H1 (cell line): ENCODE data around the gene MEF2B. TPM values are rescaled to one million over a fixed set of nuclear protein-coding genes. Genes with fewer than 3 reads are reported as not detected.

Experiments used
- CTCF ChIA-PET: fragments of 300-600 bp; sonication (Branson Sonifier 250); formaldehyde crosslinking; loops from one replicate; lab custom pipeline; 2021; ENCODE audit not compliant: partially characterized antibody; lab: Charles Lee
- POLR2A ChIA-PET: fragments of 300-600 bp; sonication (Branson Sonifier 250); formaldehyde crosslinking; loops from one replicate; lab custom pipeline; 2021; ENCODE audit warnings: inconsistent platforms; ENCODE audit not compliant: partially characterized antibody; lab: Charles Lee
- DNase-seq, 2 experiments: peaks; one replicate each; pipeline versions ENCODE4 v3.0.0 to v3.0.0-alpha.2; 2010 to 2022; ENCODE audit warnings: low spot score in 2 of 2, low read depth in 1 of 2, mixed read lengths in 1 of 2
- FAIRE-seq: peaks from 2 replicates; lab custom pipeline; 2011; peaks lifted over from hg19 to GRCh38; lab: Jason Lieb, UNC
- H2AFZ ChIP-seq: 2 replicates; pipeline ENCODE4 v1.8.1; 2012; ENCODE audit warnings: low read length, inconsistent platforms
- H2AK5ac ChIP-seq: 2 replicates; pipeline ENCODE4 v1.6.1; 2013; ENCODE audit warnings: low read depth, low read length
- H2BK120ac ChIP-seq: replicated peaks from 2 replicates; pipeline ENCODE3; 2013; ENCODE audit warnings: low read depth, low read length, inconsistent platforms
- H2BK12ac ChIP-seq: 2 replicates; pipeline ENCODE4 v1.6.1; 2013; ENCODE audit warnings: low read depth, low read length
- H2BK15ac ChIP-seq: 2 replicates; pipeline ENCODE4 v1.6.1; 2013; ENCODE audit warnings: low read length
- H2BK20ac ChIP-seq: 2 replicates; pipeline ENCODE4 v1.6.1; 2013; ENCODE audit warnings: low read length
- H2BK5ac ChIP-seq: 2 replicates; pipeline ENCODE4 v1.6.1; 2013; ENCODE audit warnings: low read depth, low read length
- H3K14ac ChIP-seq: 2 replicates; pipeline ENCODE4 v1.6.1; 2013; ENCODE audit warnings: inconsistent platforms; ENCODE audit not compliant: insufficient read length
- H3K18ac ChIP-seq: 2 replicates; pipeline ENCODE4 v1.6.1; 2013; ENCODE audit warnings: low read length; ENCODE audit errors: extremely low read depth
- H3K23ac ChIP-seq: 2 replicates; pipeline ENCODE4 v1.6.1; 2013; ENCODE audit warnings: inconsistent platforms; ENCODE audit not compliant: insufficient read length
- H3K23me2 ChIP-seq: 2 replicates; pipeline ENCODE4 v1.6.1; 2013; ENCODE audit warnings: low read depth, low read length
- H3K27ac ChIP-seq: 2 replicates; pipeline ENCODE4 v1.6.1; 2011; ENCODE audit warnings: low read depth, low read length, inconsistent platforms
- H3K27me3 ChIP-seq, 4 experiments: replicated peaks in 1 of 4; 1 replicate in 1 of 4; 2 replicates in 3 of 4; pipeline versions ENCODE4 v1.6.1 to v1.8.1; 2011 to 2013; ENCODE audit warnings: low read length in 3 of 4, mild to moderate bottlenecking in 3 of 4, inconsistent platforms in 2 of 4, mixed read lengths in 2 of 4, moderate library complexity in 1 of 4; ENCODE audit not compliant: control insufficient read depth in 3 of 4, insufficient read depth in 3 of 4; ENCODE audit errors: extremely low read depth in 1 of 4
- H3K36me3 ChIP-seq, 4 experiments: 2 replicates each; pipeline versions ENCODE4 v1.6.1 to v1.8.1; 2011 to 2013; ENCODE audit warnings: mild to moderate bottlenecking in 4 of 4, low read length in 3 of 4, moderate library complexity in 2 of 4, control low read depth in 1 of 4, inconsistent platforms in 1 of 4; ENCODE audit not compliant: insufficient read depth in 4 of 4, control insufficient read depth in 2 of 4
- H3K4ac ChIP-seq: replicated peaks from 2 replicates; pipeline ENCODE3; 2013; ENCODE audit warnings: low read length, low read depth, mixed read lengths, inconsistent platforms; ENCODE audit not compliant: insufficient read length
- H3K4me1 ChIP-seq, 4 experiments: replicated peaks in 1 of 4; 1 replicate in 1 of 4; 2 replicates in 3 of 4; pipeline versions ENCODE4 v1.6.1 to v1.8.1; 2011 to 2013; ENCODE audit warnings: low read length in 3 of 4, inconsistent platforms in 2 of 4, mixed read lengths in 1 of 4; ENCODE audit not compliant: insufficient read depth in 4 of 4, control insufficient read depth in 3 of 4
- H3K4me2 ChIP-seq, 2 experiments: 2 replicates each; pipeline versions ENCODE4 v1.6.1 to v1.8.1; 2011 to 2013; ENCODE audit warnings: low read depth in 2 of 2, low read length in 2 of 2, control low read depth in 1 of 2, inconsistent platforms in 1 of 2, mild to moderate bottlenecking in 1 of 2; ENCODE audit not compliant: insufficient read depth in 1 of 2
- H3K4me3 ChIP-seq, 4 experiments: fragments of 200-600, 300-600 bp in 1 of 4; sonication (generic), shearing (Covaris generic), sonication (Bioruptor Twin) in 1 of 4; 2 replicates each; pipeline versions ENCODE4 v1.5.1 to v1.8.1; 2011 to 2016; ENCODE audit warnings: low read length in 4 of 4, low read depth in 3 of 4, control low read depth in 2 of 4, inconsistent platforms in 2 of 4, mild to moderate bottlenecking in 2 of 4, mixed read lengths in 1 of 4, moderate library complexity in 1 of 4; ENCODE audit not compliant: insufficient read depth in 2 of 4; ENCODE audit errors: extremely low read depth in 1 of 4
- H3K56ac ChIP-seq: replicated peaks from 2 replicates; pipeline ENCODE3; 2013; ENCODE audit warnings: low read depth, mild to moderate bottlenecking, mixed read lengths, low read length, inconsistent platforms; ENCODE audit not compliant: insufficient read length
- H3K79me1 ChIP-seq: 2 replicates; pipeline ENCODE4 v1.6.1; 2013; ENCODE audit warnings: low read depth, low read length, control low read depth
- H3K79me2 ChIP-seq, 2 experiments: 2 replicates each; pipeline versions ENCODE4 v1.6.1 to v1.8.1; 2012 to 2013; ENCODE audit warnings: low read length in 2 of 2, mild to moderate bottlenecking in 2 of 2, inconsistent platforms in 1 of 2; ENCODE audit not compliant: insufficient read depth in 2 of 2, control insufficient read depth in 1 of 2
- H3K9ac ChIP-seq, 4 experiments: replicated peaks in 1 of 4; 1 replicate in 1 of 4; 2 replicates in 3 of 4; pipeline versions ENCODE4 v1.6.1 to v1.8.1; 2011 to 2013; ENCODE audit warnings: low read depth in 3 of 4, low read length in 3 of 4, control low read depth in 2 of 4, mild to moderate bottlenecking in 2 of 4, moderate library complexity in 2 of 4, inconsistent platforms in 1 of 4; ENCODE audit errors: extremely low read depth in 1 of 4
- H3K9me3 ChIP-seq, 2 experiments: 2 replicates each; pipeline versions ENCODE4 v1.6.1 to v1.8.1; 2012 to 2013; ENCODE audit warnings: mild to moderate bottlenecking in 2 of 2, moderate library complexity in 2 of 2, control low read depth in 1 of 2, inconsistent platforms in 1 of 2, low read depth in 1 of 2, low read length in 1 of 2, mixed read lengths in 1 of 2; ENCODE audit not compliant: insufficient read depth in 2 of 2
- H4K20me1 ChIP-seq, 2 experiments: replicated peaks in 1 of 2; 2 replicates each; pipeline versions ENCODE3 to v1.8.1; 2011 to 2013; ENCODE audit warnings: inconsistent platforms in 2 of 2, low read length in 2 of 2, mild to moderate bottlenecking in 1 of 2; ENCODE audit not compliant: insufficient read depth in 2 of 2, control insufficient read depth in 1 of 2
- H4K5ac ChIP-seq: 2 replicates; pipeline ENCODE4 v1.6.1; 2013; ENCODE audit warnings: low read length, low read depth, mixed read lengths, inconsistent platforms; ENCODE audit not compliant: insufficient read length
- H4K8ac ChIP-seq: 2 replicates; pipeline ENCODE4 v1.8.0; 2013; ENCODE audit warnings: mild to moderate bottlenecking, moderate library complexity, low read length, inconsistent platforms; ENCODE audit not compliant: insufficient read depth; ENCODE audit errors: extremely low read depth
- H4K91ac ChIP-seq: replicated peaks from 2 replicates; pipeline ENCODE3; 2013; ENCODE audit warnings: low read length, mixed read lengths, inconsistent platforms; ENCODE audit not compliant: insufficient read length
- CTCF ChIP-seq, 3 experiments: IDR thresholded peaks; 1 replicate in 2 of 3; 2 replicates in 1 of 3; pipeline versions ENCODE4 v1.5.1 to v1.6.1; 2011; ENCODE audit warnings: low read length in 3 of 3, mild to moderate bottlenecking in 3 of 3, inconsistent platforms in 2 of 3, low read depth in 1 of 3, moderate library complexity in 1 of 3; ENCODE audit not compliant: insufficient read depth in 1 of 3; ENCODE audit errors: control extremely low read depth in 1 of 3
- MAX ChIP-seq: IDR thresholded peaks from 2 replicates; pipeline ENCODE4 v1.6.1; 2012; ENCODE audit warnings: inconsistent platforms
- NRF1 ChIP-seq: IDR thresholded peaks from 2 replicates; pipeline ENCODE4 v1.6.1; 2011; ENCODE audit warnings: mild to moderate bottlenecking, low read depth, low read length, improper control_type of control experiment
- PHF8 ChIP-seq: fragments of 200-600 bp; sonication (generic); conservative IDR thresholded peaks from 2 replicates; pipeline ENCODE4 v1.7.1; 2012; ENCODE audit warnings: low read depth, mild to moderate bottlenecking, inconsistent platforms, low read length, moderate library complexity
- RAD21 ChIP-seq, 2 experiments: IDR thresholded peaks in 1 of 2; conservative IDR thresholded peaks in 1 of 2; 2 replicates each; pipeline ENCODE4 v1.6.1; 2011; ENCODE audit warnings: low read depth in 2 of 2, low read length in 2 of 2, improper control_type of control experiment in 1 of 2, inconsistent platforms in 1 of 2, mild to moderate bottlenecking in 1 of 2, moderate library complexity in 1 of 2
- TCF12 ChIP-seq: IDR thresholded peaks from 2 replicates; pipeline ENCODE4 v1.6.1; 2011; ENCODE audit warnings: low read depth, mild to moderate bottlenecking, low read length
- WGBS, 2 experiments: shearing (Covaris generic) in 1 of 2; methylation state at CpG; one replicate each; pipeline versions ENCODE4 v1.1.6 to v1.1.7; 2013 to 2015; ENCODE audit warnings: low lambda C conversion rate in 2 of 2, mixed read lengths in 2 of 2, inconsistent platforms in 1 of 2, low coverage in 1 of 2, missing lambda C conversion rate in 1 of 2; ENCODE audit not compliant: insufficient replicate concordance in 2 of 2, insufficient coverage in 1 of 2, insufficient read length in 1 of 2; ENCODE audit errors: extremely low coverage in 1 of 2, missing lambda C conversion rate in 1 of 2; 5-methylcytosine and 5-hydroxymethylcytosine counted together
- polyA plus RNA-seq, 7 experiments: library from polyadenylated mRNA; depleted of rRNA in 3 of 7; stranded (reverse) in 5 of 7; unstranded in 2 of 7; fragments of >200 nt in 5 of 7; fragments of 200-250 nt in 2 of 7; gene quantifications; 1 replicate in 5 of 7; 2 replicates in 1 of 7; 4 replicates in 1 of 7; pipeline versions ENCODE4 v1.2.1 to v1.2.3, GENCODE V29; 2011 to 2013; ENCODE audit warnings: missing spikeins in 2 of 7, mixed read lengths in 2 of 7
- total RNA-seq: library from RNA; stranded (reverse); fragmentation: NEBNext Ultra II Directional; extraction: Animal tissue kit (Norgen Biotek cat#: 25700); gene quantifications from 2 replicates; pipeline ENCODE4 v1.2.1, GENCODE V29; 2021

The MEF2B gene
- total and polyA plus RNA-seq, 2 of the 8 experiments (the other 6 are each of a cell fraction or from before 2014, with no cell fraction given) = 2.8 to 3.7 TPM

GRCh38 chr19:19110410-19111135 is 59.5 kb downstream of the MEF2B start:
- Histone ChIP-seq H3K36me3 (no peaks in the 10 kb centered on the region), H3K9me3 (no peaks in the 10 kb centered on the region), H4K8ac (0 out of 2 replicates have a peak overlapping the region, but pooled peaks have one; percentile 74), H2BK15ac (no peak overlapping the region), H2AK5ac (no peak overlapping the region), H4K5ac (no peak overlapping the region), H2BK5ac (no peak overlapping the region), H3K4ac (no peak overlapping the region), H3K18ac (peak overlapping the region; percentile 19; the same call in 1 of the 2 replicates), H2BK12ac (0 out of 2 replicates have a peak overlapping the region, but pooled peaks have one; percentile 50), H3K27me3 (0 out of 7 replicates have a peak, but pooled peaks cover 0 to 2% (median 0%) of the 10 kb centered on the region in 4 experiments), H3K4me2 (peak overlapping the region; percentile 19 to 41), H3K14ac (no peak overlapping the region), H2AFZ (no peak overlapping the region), H4K20me1 (peaks cover 0 to 4% of the 10 kb centered on the region in 2 experiments), H3K27ac (no peak overlapping the region), H3K23ac (no peak overlapping the region), H3K56ac (no peak overlapping the region), H3K4me3 (0 out of 8 replicates have a peak overlapping the region, but pooled peaks of 1 of the 4 experiments have one; percentile 0), H3K4me1 (peaks cover 3 to 7% (median 4%) of the 10 kb centered on the region in 4 experiments), H4K91ac (no peak overlapping the region), H3K9ac (no peak overlapping the region), H2BK120ac (no peak overlapping the region), H3K79me1 (0 out of 2 replicates have a peak, but pooled peaks cover 2% of the 10 kb centered on the region), H3K79me2 (no peaks in the 10 kb centered on the region), H2BK20ac (no peak overlapping the region), H3K23me2 (peaks cover 6% of the 10 kb centered on the region; the same call in 1 of the 2 replicates)
- CTCF ChIA-PET = interaction anchor here (0.7 to 3.8 kb wide), 18 partner anchors 11 to 80 kb away, joined by 3 to 42 read pairs (median 4); no protein-coding TSS in a partner anchor
- POLR2A ChIA-PET = interaction anchor here (0.8 to 1.9 kb wide), 8 partner anchors 10 to 75 kb away, joined by 3 to 6 read pairs (median 4); no protein-coding TSS in a partner anchor
- TF ChIP-seq NRF1 (0 out of 2 replicates have a peak, but pooled peaks have one; percentile 12), CTCF (IDR thresholded peaks at IDR 0.05; ENCODE audit: control extremely low read depth in 1 of 3, insufficient read depth in 1 of 3, low read depth in 1 of 3, low read length in 3 of 3) (peak; percentile 13 to 26 (median 26); a peak in 3 of 4 replicates), PHF8 (no peak), TCF12 (no peak), MAX (0 out of 2 replicates have a peak, but pooled peaks have one; percentile 11), RAD21 (IDR thresholded peaks at IDR 0.05 in 1 of 2, conservative IDR thresholded peaks at IDR 0.05 in 1 of 2; ENCODE audit: low read depth in 2 of 2, low read length in 2 of 2) (peak in 1 of 2 experiments; percentile 32; a peak in 1 of 4 replicates)
- 76% methylated on average over 61 of the region's 66 CpGs; no CpG with 5 or more reads in 1 of the 2 experiments for WGBS, 2 experiments
- no peak for DNase-seq
- no peak for FAIRE-seq
